Osteocyte (in vitro differentiated cells): ENCODE measurements around the gene CDH22. TPM values are rescaled to one million over a fixed set of nuclear protein-coding genes. Genes with fewer than 3 reads are reported as not detected.

Source experiments
- DNase-seq: peaks from one replicate; pipeline ENCODE4 v3.0.0; 2021; ENCODE audit warnings: mixed read lengths; ENCODE audit not compliant: unreplicated experiment; ENCODE audit errors: extremely low spot score
- H3K27ac Mint-ChIP-seq: one replicate; pipeline ENCODE4 v1.8.0; 2021; ENCODE audit warnings: mild to moderate bottlenecking, mixed read lengths; ENCODE audit not compliant: unreplicated experiment
- H3K27me3 Mint-ChIP-seq: one replicate; pipeline ENCODE4 v1.8.0; 2021; ENCODE audit warnings: mixed read lengths; ENCODE audit not compliant: unreplicated experiment
- H3K36me3 Mint-ChIP-seq: one replicate; pipeline ENCODE4 v1.8.0; 2021; ENCODE audit warnings: mixed read lengths; ENCODE audit not compliant: unreplicated experiment
- H3K4me1 Mint-ChIP-seq: one replicate; pipeline ENCODE4 v1.8.0; 2021; ENCODE audit warnings: mixed read lengths; ENCODE audit not compliant: unreplicated experiment
- H3K4me3 Mint-ChIP-seq: one replicate; pipeline ENCODE4 v1.8.0; 2021; ENCODE audit warnings: mild to moderate bottlenecking, moderate library complexity, mixed read lengths; ENCODE audit not compliant: unreplicated experiment
- H3K9me3 Mint-ChIP-seq: one replicate; pipeline ENCODE4 v1.8.0; 2021; ENCODE audit warnings: mixed read lengths; ENCODE audit not compliant: unreplicated experiment
- CTCF ChIP-seq: fragments of 200-600 bp; sonication (generic); IDR thresholded peaks from 2 replicates; pipeline ENCODE4 v1.5.0; 2021; ENCODE audit warnings: antibody characterized with exemption, mild to moderate bottlenecking, moderate library complexity
- total RNA-seq: library from RNA; stranded (reverse); gene quantifications from 2 replicates; pipeline ENCODE4 v1.2.1, GENCODE V29; 2021

CDH22 gene
- total RNA-seq, 1 donor from 2014 or later, result not detected

- Mint-ChIP-seq H3K27me3 (peaks cover 28% of the 10 kb centered on the region), H3K27ac (no peak overlapping the region), H3K36me3 (no peaks in the 10 kb centered on the region), H3K4me3 (no peak overlapping the region), H3K4me1 (no peaks in the 10 kb centered on the region), H3K9me3 (no peaks in the 10 kb centered on the region)
- no peak for DNase-seq
- no peak for TF ChIP-seq CTCF
These were observed 40.1 kb downstream of the CDH22 start for GRCh38 chr20:46268131-46268614.

GRCh38 chr20:46267108-46268105 is 40.9 kb downstream of the CDH22 start:
- H3K27ac Mint-ChIP-seq, result no peak overlapping the region
- TF ChIP-seq CTCF, result no peak
- no peaks in the 10 kb centered on the region for H3K4me1 Mint-ChIP-seq
- DNase-seq, result no peak
- peaks cover 31% of the 10 kb centered on the region for H3K27me3 Mint-ChIP-seq
- no peaks in the 10 kb centered on the region for H3K9me3 Mint-ChIP-seq
- no peaks in the 10 kb centered on the region for H3K36me3 Mint-ChIP-seq
- H3K4me3 Mint-ChIP-seq, result no peak overlapping the region

- H3K4me3 Mint-ChIP-seq, result no peak overlapping the region
- H3K27me3 Mint-ChIP-seq, result peaks cover 18% of the 10 kb centered on the region
- no peaks in the 10 kb centered on the region for H3K36me3 Mint-ChIP-seq
- H3K9me3 Mint-ChIP-seq, result no peaks in the 10 kb centered on the region
- no peak overlapping the region for H3K27ac Mint-ChIP-seq
- H3K4me1 Mint-ChIP-seq, result no peaks in the 10 kb centered on the region
- TF ChIP-seq CTCF, result no peak
- DNase-seq, result no peak
These were observed 42.8 kb downstream of the CDH22 start for GRCh38 chr20:46265539-46265938.

- H3K36me3 Mint-ChIP-seq, result no peaks in the 10 kb centered on the region
- no peak overlapping the region for H3K4me3 Mint-ChIP-seq
- no peaks in the 10 kb centered on the region for H3K9me3 Mint-ChIP-seq
- DNase-seq, result no peak
- H3K27ac Mint-ChIP-seq, result no peak overlapping the region
- H3K4me1 Mint-ChIP-seq, result no peaks in the 10 kb centered on the region
- peaks cover 9% of the 10 kb centered on the region for H3K27me3 Mint-ChIP-seq
- no peak for TF ChIP-seq CTCF
These were observed 43.7 kb downstream of the CDH22 start for GRCh38 chr20:46264391-46265266.
